ENCODE measurements around the gene REC8. TPM values are rescaled to one million over a fixed set of nuclear protein-coding genes. Genes with fewer than 3 reads are reported as not detected.
A peak's percentile ranks its signal among the peaks of the same experiment; 100 is the strongest.

The REC8 gene
- total and polyA plus RNA-seq, 10 of the 15 experiments (the other 5 are each of a cell fraction or from before 2014, with no cell fraction given), result 4.2 to 76.9 (median 29.1) TPM

- Histone ChIP-seq H3K79me2 (ENCODE audit: control insufficient read depth, insufficient read depth, low read length) (peaks cover 6% of the 10 kb centered on the region), H2AFZ (ENCODE audit: control insufficient read depth, low read depth, low read length) (no peak overlapping the region; the same call in 1 of the 2 replicates), H3K36me3 (ENCODE audit: control insufficient read depth in 2 of 2, insufficient read depth in 2 of 2, low read length in 1 of 2) (peaks cover 2 to 11% of the 10 kb centered on the region in 2 experiments; a peak in 3 of 4 replicates), H4K20me1 (ENCODE audit: control insufficient read depth, insufficient read depth) (no peaks in the 10 kb centered on the region), H3K9me3 (replicated peaks; ENCODE audit: control insufficient read depth, insufficient read depth, low read length) (no peaks in the 10 kb centered on the region), H3K9ac (ENCODE audit: control insufficient read depth, insufficient read depth, low read length) (peak overlapping the region; percentile 69), H3K4me1 (ENCODE audit: control insufficient read depth, insufficient read depth, low read length) (no peaks in the 10 kb centered on the region), H3K4me3 (peak overlapping the region; percentile 62), H3K27me3 (replicated peaks in 1 of 2; ENCODE audit: control insufficient read depth in 2 of 2, insufficient read depth in 2 of 2, low read length in 1 of 2) (no peaks in the 10 kb centered on the region), H3K27ac (ENCODE audit: control insufficient read depth, insufficient read depth) (peak overlapping the region; percentile 68), H3K4me2 (ENCODE audit: control insufficient read depth, insufficient read depth) (peak overlapping the region; percentile 68)
- BruUV-seq (replicated peaks), result no TSS peak
- POLR2A ChIA-PET, result interaction anchor here (1.9 to 2.8 kb wide), 3 partner anchors 12 to 25 kb away, joined by 7 to 11 read pairs (median 8); partner anchors contain the start of genes IPO4, IRF9 and RNF31
- SMC1A ChIA-PET (ENCODE audit: uncharacterized antibody, unreplicated experiment), result interaction anchor here (0.7 kb wide), 1 partner anchor 64 kb away, joined by 3 read pairs; no protein-coding TSS in a partner anchor
- CTCF ChIA-PET, result interaction anchor here (1.1 to 2.2 kb wide), 4 partner anchors 43 to 161 kb away, joined by 3 to 6 read pairs (median 3); partner anchors contain the start of genes DHRS1, MDP1 and NOP9
- no peak for FAIRE-seq
- intact Hi-C loops (cut with micrococcal nuclease; ENCODE audit: unreplicated experiment), result no loop called here
- TF ChIP-seq IRF4 (IDR thresholded peaks at IDR 0.05; ENCODE audit: low read depth, low read length), result no peak
- TF ChIP-seq IKZF2 (IDR thresholded peaks at IDR 0.05), result 0 out of 4 replicates have a peak, but pooled peaks of 1 of the 2 experiments have one; percentile 24
- TF ChIP-seq YY1 (IDR thresholded peaks at IDR 0.05; ENCODE audit: low read depth, low read length), result no peak
- TF ChIP-seq USF1 (IDR thresholded peaks at IDR 0.05; ENCODE audit: borderline replicate concordance, extremely low read length, insufficient read depth, low read depth, low read length), result peak; percentile 61
- ATAC-seq, result peak; percentile 9; the same call in 1 of the 3 replicates
- no peak for DNase-seq (ENCODE audit: low read depth, low spot score)
- RAD21 ChIA-PET (ENCODE audit: unreplicated experiment), result interaction anchor here (1.0 kb wide), 1 partner anchor 11 kb away, joined by 4 read pairs; the partner anchor contains the start of gene IRF9
- in situ Hi-C loops (cut with MboI), result no loop called here
- WGBS (ENCODE audit: insufficient coverage, insufficient replicate concordance, low lambda C conversion rate, missing lambda C conversion rate), result 35% methylated on average over 28 of the region's 30 CpGs
Observed at GRCh38 chr14:24172261-24172860, 481 bp downstream of the REC8 start.
